WTC11 (cell line): ENCODE measurements around the gene LRRTM3. TPM values are rescaled to one million over a fixed set of nuclear protein-coding genes. Genes with fewer than 3 reads are reported as not detected.

Source experiments
- ATAC-seq: fragments of 200-7000 bp; cut with Tn5 transposase; 2 replicates; pipeline ENCODE4 v1.10.0; 2021; ENCODE audit warnings: mild to moderate bottlenecking, moderate library complexity
- CTCF ChIA-PET: fragments of 300-600 bp; sonication (Branson Sonifier 250); formaldehyde crosslinking; loops from one replicate; lab custom pipeline; 2021; ENCODE audit warnings: antibody characterized with exemption; lab: Charles Lee
- POLR2A ChIA-PET: fragments of 350-600 bp; sonication (Branson Sonifier 250); formaldehyde crosslinking; loops from one replicate; lab custom pipeline; 2021; ENCODE audit warnings: antibody characterized with exemption; lab: Charles Lee
- DNase-seq: peaks from one replicate; pipeline ENCODE4 v3.0.0; 2021; ENCODE audit warnings: low spot score
- H3K27ac Mint-ChIP-seq: 2 replicates; pipeline ENCODE4 v1.8.0; 2021; ENCODE audit warnings: mixed read lengths
- H3K27me3 Mint-ChIP-seq: 2 replicates; pipeline ENCODE4 v1.8.0; 2021; ENCODE audit warnings: low read depth, mild to moderate bottlenecking, moderate library complexity, mixed read lengths
- H3K36me3 Mint-ChIP-seq: 2 replicates; pipeline ENCODE4 v1.8.0; 2021; ENCODE audit warnings: mixed read lengths
- H3K4me1 Mint-ChIP-seq: 2 replicates; pipeline ENCODE4 v1.8.0; 2022; ENCODE audit warnings: mixed read lengths
- H3K4me3 Mint-ChIP-seq: 2 replicates; pipeline ENCODE4 v1.8.0; 2021; ENCODE audit warnings: mild to moderate bottlenecking, moderate library complexity, mixed read lengths
- H3K9me3 Mint-ChIP-seq: 2 replicates; pipeline ENCODE4 v1.8.0; 2021; ENCODE audit warnings: mixed read lengths
- CREB1 ChIP-seq: sonication (generic); formaldehyde crosslinking; IDR thresholded peaks from 2 replicates; pipeline ENCODE4 v1.8.0; 2023; ENCODE audit warnings: mild to moderate bottlenecking, missing genetic modification reagents
- CREM ChIP-seq: sonication (generic); formaldehyde crosslinking; IDR thresholded peaks from 2 replicates; pipeline ENCODE4 v1.8.1; 2022; ENCODE audit warnings: mild to moderate bottlenecking, missing genetic modification reagents, moderate library complexity
- EMX1 ChIP-seq: fragments of 250-450 bp; sonication (Bioruptor Pico); IDR thresholded peaks from 2 replicates; pipeline ENCODE4 v1.8.0; 2021; ENCODE audit warnings: mild to moderate bottlenecking
- ESRRA ChIP-seq: sonication (generic); formaldehyde crosslinking; IDR thresholded peaks from 2 replicates; pipeline ENCODE4 v1.8.1; 2022; ENCODE audit warnings: mild to moderate bottlenecking, missing genetic modification reagents, borderline replicate concordance
- ETV6 ChIP-seq: sonication (generic); formaldehyde crosslinking; IDR thresholded peaks from 2 replicates; pipeline ENCODE4 v1.8.1; 2022; ENCODE audit warnings: mild to moderate bottlenecking, missing genetic modification reagents
- FOXK1 ChIP-seq: sonication (generic); formaldehyde crosslinking; IDR thresholded peaks from 2 replicates; pipeline ENCODE4 v1.8.0; 2022; ENCODE audit warnings: mild to moderate bottlenecking, moderate library complexity, missing genetic modification reagents
- FOXP1 ChIP-seq: sonication (generic); formaldehyde crosslinking; IDR thresholded peaks from 2 replicates; pipeline ENCODE4 v1.8.0; 2022; ENCODE audit warnings: missing genetic modification reagents, mild to moderate bottlenecking, moderate library complexity, borderline replicate concordance
- GRHL2 ChIP-seq: fragments of 250-450 bp; sonication (Bioruptor Pico); IDR thresholded peaks from 2 replicates; pipeline ENCODE4 v1.8.0; 2022; ENCODE audit warnings: mild to moderate bottlenecking, moderate library complexity; ENCODE audit not compliant: insufficient replicate concordance, severe bottlenecking
- IRF2 ChIP-seq: sonication (generic); formaldehyde crosslinking; IDR thresholded peaks from 2 replicates; pipeline ENCODE4 v1.8.0; 2022; ENCODE audit warnings: low read depth, missing genetic modification reagents, borderline replicate concordance
- JUN ChIP-seq: sonication (generic); formaldehyde crosslinking; IDR thresholded peaks from 2 replicates; pipeline ENCODE4 v1.8.0; 2023; ENCODE audit warnings: mild to moderate bottlenecking, missing genetic modification reagents
- MXD4 ChIP-seq: fragments of 250-450 bp; sonication (Bioruptor Pico); IDR thresholded peaks from 2 replicates; pipeline ENCODE4 v1.8.0; 2021; ENCODE audit warnings: mild to moderate bottlenecking, moderate library complexity, borderline replicate concordance
- NFE2L1 ChIP-seq: sonication (generic); formaldehyde crosslinking; IDR thresholded peaks from 2 replicates; pipeline ENCODE4 v1.8.1; 2023; ENCODE audit warnings: missing genetic modification reagents
- NFYB ChIP-seq: sonication (generic); formaldehyde crosslinking; conservative IDR thresholded peaks from 2 replicates; pipeline ENCODE4 v1.8.0; 2022; ENCODE audit warnings: low read depth, missing genetic modification reagents
- NR1H2 ChIP-seq: sonication (generic); formaldehyde crosslinking; IDR thresholded peaks from 2 replicates; pipeline ENCODE4 v1.9.0; 2021; ENCODE audit warnings: mild to moderate bottlenecking, moderate library complexity, missing genetic modification reagents
- NR2C2 ChIP-seq: sonication (generic); formaldehyde crosslinking; IDR thresholded peaks from 2 replicates; pipeline ENCODE4 v1.8.0; 2022; ENCODE audit warnings: mild to moderate bottlenecking, missing genetic modification reagents
- RELA ChIP-seq: sonication (generic); formaldehyde crosslinking; IDR thresholded peaks from 2 replicates; pipeline ENCODE4 v1.8.1; 2022; ENCODE audit warnings: missing genetic modification reagents, mild to moderate bottlenecking, borderline replicate concordance
- SMAD3 ChIP-seq: sonication (generic); formaldehyde crosslinking; IDR thresholded peaks from 2 replicates; pipeline ENCODE4 v1.8.0; 2022; ENCODE audit warnings: missing genetic modification reagents, mild to moderate bottlenecking, borderline replicate concordance
- TCF7 ChIP-seq: sonication (generic); formaldehyde crosslinking; IDR thresholded peaks from 2 replicates; pipeline ENCODE4 v1.8.0; 2022; ENCODE audit warnings: mild to moderate bottlenecking, low read depth, missing genetic modification reagents, moderate library complexity
- TEAD1 ChIP-seq: sonication (generic); formaldehyde crosslinking; IDR thresholded peaks from 2 replicates; pipeline ENCODE4 v1.8.0; 2022; ENCODE audit warnings: mild to moderate bottlenecking, missing genetic modification reagents
- TP53 ChIP-seq: sonication (generic); formaldehyde crosslinking; IDR thresholded peaks from 2 replicates; pipeline ENCODE4 v1.8.1; 2023; ENCODE audit warnings: mild to moderate bottlenecking, missing genetic modification reagents
- ZBTB21 ChIP-seq: sonication (generic); formaldehyde crosslinking; IDR thresholded peaks from 2 replicates; pipeline ENCODE4 v1.8.1; 2023; ENCODE audit warnings: mild to moderate bottlenecking, missing genetic modification reagents, borderline replicate concordance
- ZNF138 ChIP-seq: sonication (generic); formaldehyde crosslinking; conservative IDR thresholded peaks from 2 replicates; pipeline ENCODE4 v1.8.1; 2022; ENCODE audit warnings: mild to moderate bottlenecking, moderate library complexity, missing genetic modification reagents
- ZNF219 ChIP-seq: sonication (generic); formaldehyde crosslinking; IDR thresholded peaks from 2 replicates; pipeline ENCODE4 v1.8.0; 2023; ENCODE audit warnings: missing genetic modification reagents, mild to moderate bottlenecking, borderline replicate concordance
- ZNF263 ChIP-seq: sonication (generic); formaldehyde crosslinking; IDR thresholded peaks from 2 replicates; pipeline ENCODE4 v1.8.1; 2022; ENCODE audit warnings: low read depth, mild to moderate bottlenecking, moderate library complexity, missing genetic modification reagents
- ZNF317 ChIP-seq: sonication (generic); formaldehyde crosslinking; IDR thresholded peaks from 2 replicates; pipeline ENCODE4 v1.8.1; 2023; ENCODE audit warnings: low read depth, mild to moderate bottlenecking, moderate library complexity, missing genetic modification reagents, borderline replicate concordance
- total RNA-seq: library from RNA; stranded (reverse); gene quantifications from 3 replicates; pipeline ENCODE4 v1.2.3, GENCODE V29; 2021
- TF ChIP-seq, protein P1 (sequence below): sonication (generic); formaldehyde crosslinking; conservative IDR thresholded peaks from 2 replicates; pipeline ENCODE4 v1.8.1; 2022; ENCODE audit warnings: mild to moderate bottlenecking, missing genetic modification reagents
- TF ChIP-seq, protein P2 (sequence below): sonication (generic); formaldehyde crosslinking; IDR thresholded peaks from 2 replicates; pipeline ENCODE4 v1.8.1; 2023; ENCODE audit warnings: mild to moderate bottlenecking, missing genetic modification reagents, moderate library complexity
- TF ChIP-seq, protein P3 (sequence below): fragments of 250-450 bp; sonication (Bioruptor Pico); IDR thresholded peaks from 2 replicates; pipeline ENCODE4 v2.1.2; 2022; ENCODE audit warnings: mild to moderate bottlenecking, moderate library complexity
- TF ChIP-seq, protein P4 (sequence below): sonication (generic); formaldehyde crosslinking; IDR thresholded peaks from 2 replicates; pipeline ENCODE4 v1.8.1; 2022; ENCODE audit warnings: mild to moderate bottlenecking, moderate library complexity, missing genetic modification reagents
- TF ChIP-seq, protein P5 (sequence below): fragments of 250-450 bp; sonication (Bioruptor Pico); IDR thresholded peaks from 2 replicates; pipeline ENCODE4 v1.9.0; 2021; ENCODE audit warnings: mild to moderate bottlenecking
- TF ChIP-seq, protein P6 (sequence below): sonication (generic); formaldehyde crosslinking; IDR thresholded peaks from 2 replicates; pipeline ENCODE4 v1.8.0; 2022; ENCODE audit warnings: mild to moderate bottlenecking, missing genetic modification reagents
- TF ChIP-seq, protein P7 (sequence below): sonication (generic); formaldehyde crosslinking; IDR thresholded peaks from 2 replicates; pipeline ENCODE4 v1.8.0; 2023; ENCODE audit warnings: missing genetic modification reagents

The LRRTM3 gene
- total RNA-seq, 1 experiment from 2014 or later = 0.52 TPM

DNA sequence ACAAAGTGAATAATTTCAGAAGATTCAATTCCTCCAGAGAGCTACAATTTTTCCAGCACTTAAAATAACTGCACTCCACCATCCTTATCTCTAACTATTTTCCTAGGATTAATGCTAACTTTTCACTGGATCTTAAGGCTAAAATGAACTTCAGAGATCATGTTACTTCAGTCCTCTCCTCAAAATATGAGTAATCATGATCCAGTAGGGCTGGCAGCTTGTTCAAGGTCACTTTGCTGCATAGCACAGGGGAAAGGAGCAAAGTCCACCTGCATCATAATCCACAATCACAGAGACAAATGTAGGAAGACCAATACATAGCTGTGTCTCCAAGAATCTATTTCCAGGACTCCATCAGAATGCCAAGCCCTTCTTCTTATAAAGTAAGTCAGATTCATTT, 150.3 kb downstream of the LRRTM3 start:
- Mint-ChIP-seq H3K4me1 (no peaks in the 10 kb centered on the region), H3K36me3 (no peaks in the 10 kb centered on the region), H3K9me3 (0 out of 2 replicates have a peak, but pooled peaks cover 6% of the 10 kb centered on the region), H3K27me3 (no peaks in the 10 kb centered on the region), H3K4me3 (no peak overlapping the region), H3K27ac (no peak overlapping the region)
- no peak for TF ChIP-seq TEAD1 (CRISPR knock-in tag)
- TF ChIP-seq, protein P1, sequence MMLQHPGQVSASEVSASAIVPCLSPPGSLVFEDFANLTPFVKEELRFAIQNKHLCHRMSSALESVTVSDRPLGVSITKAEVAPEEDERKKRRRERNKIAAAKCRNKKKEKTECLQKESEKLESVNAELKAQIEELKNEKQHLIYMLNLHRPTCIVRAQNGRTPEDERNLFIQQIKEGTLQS = no peak
- no peak for TF ChIP-seq JUN
- TF ChIP-seq ZNF263 (CRISPR knock-in tag) = no peak
- no peak for TF ChIP-seq ZNF219 (CRISPR knock-in tag)
- no peak for TF ChIP-seq GRHL2 (CRISPR knock-in tag)
- no peak for TF ChIP-seq ESRRA
- no peak for TF ChIP-seq ZBTB21 (CRISPR knock-in tag)
- no peak for TF ChIP-seq RELA (CRISPR knock-in tag)
- no peak for TF ChIP-seq ZNF317 (CRISPR knock-in tag)
- TF ChIP-seq ZNF138 (CRISPR knock-in tag) = no peak
- TF ChIP-seq, protein P2, sequence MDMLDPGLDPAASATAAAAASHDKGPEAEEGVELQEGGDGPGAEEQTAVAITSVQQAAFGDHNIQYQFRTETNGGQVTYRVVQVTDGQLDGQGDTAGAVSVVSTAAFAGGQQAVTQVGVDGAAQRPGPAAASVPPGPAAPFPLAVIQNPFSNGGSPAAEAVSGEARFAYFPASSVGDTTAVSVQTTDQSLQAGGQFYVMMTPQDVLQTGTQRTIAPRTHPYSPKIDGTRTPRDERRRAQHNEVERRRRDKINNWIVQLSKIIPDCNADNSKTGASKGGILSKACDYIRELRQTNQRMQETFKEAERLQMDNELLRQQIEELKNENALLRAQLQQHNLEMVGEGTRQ (CRISPR knock-in tag) = no peak
- no peak for TF ChIP-seq TCF7 (CRISPR knock-in tag)
- TF ChIP-seq, protein P3, sequence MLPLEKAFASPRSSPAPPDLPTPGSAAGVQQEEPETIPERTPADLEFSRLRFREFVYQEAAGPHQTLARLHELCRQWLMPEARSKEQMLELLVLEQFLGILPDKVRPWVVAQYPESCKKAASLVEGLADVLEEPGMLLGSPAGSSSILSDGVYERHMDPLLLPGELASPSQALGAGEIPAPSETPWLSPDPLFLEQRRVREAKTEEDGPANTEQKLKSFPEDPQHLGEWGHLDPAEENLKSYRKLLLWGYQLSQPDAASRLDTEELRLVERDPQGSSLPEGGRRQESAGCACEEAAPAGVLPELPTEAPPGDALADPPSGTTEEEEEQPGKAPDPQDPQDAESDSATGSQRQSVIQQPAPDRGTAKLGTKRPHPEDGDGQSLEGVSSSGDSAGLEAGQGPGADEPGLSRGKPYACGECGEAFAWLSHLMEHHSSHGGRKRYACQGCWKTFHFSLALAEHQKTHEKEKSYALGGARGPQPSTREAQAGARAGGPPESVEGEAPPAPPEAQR (CRISPR knock-in tag) = no peak
- no peak for TF ChIP-seq EMX1
- TF ChIP-seq NFYB (CRISPR knock-in tag) = no peak
- TF ChIP-seq TP53 = no peak
- no peak for TF ChIP-seq FOXP1
- DNase-seq = no peak
- CTCF ChIA-PET = no interaction called here
- POLR2A ChIA-PET = no interaction called here
- ATAC-seq = no peak

DNA sequence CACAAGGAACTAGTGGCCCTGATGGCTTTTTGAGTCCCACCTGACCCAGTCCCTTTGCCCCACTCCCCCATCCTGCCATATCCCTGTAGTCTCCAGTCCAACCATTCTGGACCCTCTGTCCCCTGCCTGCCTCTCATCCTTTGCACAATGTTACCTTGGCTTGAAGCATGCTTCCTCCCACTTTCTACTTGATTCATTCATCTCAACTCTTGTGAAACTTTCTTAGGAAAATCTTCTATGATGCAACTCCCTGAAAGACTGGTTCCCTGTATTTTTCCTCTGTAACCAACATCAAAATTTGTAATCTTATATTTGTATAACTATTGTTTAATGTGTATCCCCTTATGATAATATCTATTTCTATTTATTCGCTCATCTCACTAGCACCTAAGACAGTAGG, 151.5 kb downstream of the LRRTM3 start:
- ATAC-seq (no peak), DNase-seq (no peak)
- H3K27ac Mint-ChIP-seq = no peak overlapping the region
- H3K27me3 Mint-ChIP-seq = no peaks in the 10 kb centered on the region
- no peak overlapping the region for H3K4me3 Mint-ChIP-seq
- CTCF ChIA-PET = no interaction called here
- H3K4me1 Mint-ChIP-seq = no peaks in the 10 kb centered on the region
- 0 out of 2 replicates have a peak, but pooled peaks cover 6% of the 10 kb centered on the region for H3K9me3 Mint-ChIP-seq
- no peaks in the 10 kb centered on the region for H3K36me3 Mint-ChIP-seq
- POLR2A ChIA-PET = no interaction called here
- TF ChIP-seq CREB1 (CRISPR knock-in tag) (no peak), MXD4 (no peak), NR1H2 (no peak), TEAD1 (CRISPR knock-in tag) (no peak), NFE2L1 (CRISPR knock-in tag) (no peak), RELA (CRISPR knock-in tag) (no peak), FOXK1 (no peak), NR2C2 (CRISPR knock-in tag) (no peak), SMAD3 (CRISPR knock-in tag) (no peak), ETV6 (CRISPR knock-in tag) (no peak), IRF2 (no peak), CREM (no peak)
- TF ChIP-seq, protein P4, sequence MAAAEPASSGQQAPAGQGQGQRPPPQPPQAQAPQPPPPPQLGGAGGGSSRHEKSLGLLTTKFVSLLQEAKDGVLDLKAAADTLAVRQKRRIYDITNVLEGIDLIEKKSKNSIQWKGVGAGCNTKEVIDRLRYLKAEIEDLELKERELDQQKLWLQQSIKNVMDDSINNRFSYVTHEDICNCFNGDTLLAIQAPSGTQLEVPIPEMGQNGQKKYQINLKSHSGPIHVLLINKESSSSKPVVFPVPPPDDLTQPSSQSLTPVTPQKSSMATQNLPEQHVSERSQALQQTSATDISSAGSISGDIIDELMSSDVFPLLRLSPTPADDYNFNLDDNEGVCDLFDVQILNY = no peak
- TF ChIP-seq, protein P5, sequence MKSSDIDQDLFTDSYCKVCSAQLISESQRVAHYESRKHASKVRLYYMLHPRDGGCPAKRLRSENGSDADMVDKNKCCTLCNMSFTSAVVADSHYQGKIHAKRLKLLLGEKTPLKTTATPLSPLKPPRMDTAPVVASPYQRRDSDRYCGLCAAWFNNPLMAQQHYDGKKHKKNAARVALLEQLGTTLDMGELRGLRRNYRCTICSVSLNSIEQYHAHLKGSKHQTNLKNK (CRISPR knock-in tag) = no peak
- TF ChIP-seq, protein P6, sequence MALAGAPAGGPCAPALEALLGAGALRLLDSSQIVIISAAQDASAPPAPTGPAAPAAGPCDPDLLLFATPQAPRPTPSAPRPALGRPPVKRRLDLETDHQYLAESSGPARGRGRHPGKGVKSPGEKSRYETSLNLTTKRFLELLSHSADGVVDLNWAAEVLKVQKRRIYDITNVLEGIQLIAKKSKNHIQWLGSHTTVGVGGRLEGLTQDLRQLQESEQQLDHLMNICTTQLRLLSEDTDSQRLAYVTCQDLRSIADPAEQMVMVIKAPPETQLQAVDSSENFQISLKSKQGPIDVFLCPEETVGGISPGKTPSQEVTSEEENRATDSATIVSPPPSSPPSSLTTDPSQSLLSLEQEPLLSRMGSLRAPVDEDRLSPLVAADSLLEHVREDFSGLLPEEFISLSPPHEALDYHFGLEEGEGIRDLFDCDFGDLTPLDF = no peak
- TF ChIP-seq, protein P7, sequence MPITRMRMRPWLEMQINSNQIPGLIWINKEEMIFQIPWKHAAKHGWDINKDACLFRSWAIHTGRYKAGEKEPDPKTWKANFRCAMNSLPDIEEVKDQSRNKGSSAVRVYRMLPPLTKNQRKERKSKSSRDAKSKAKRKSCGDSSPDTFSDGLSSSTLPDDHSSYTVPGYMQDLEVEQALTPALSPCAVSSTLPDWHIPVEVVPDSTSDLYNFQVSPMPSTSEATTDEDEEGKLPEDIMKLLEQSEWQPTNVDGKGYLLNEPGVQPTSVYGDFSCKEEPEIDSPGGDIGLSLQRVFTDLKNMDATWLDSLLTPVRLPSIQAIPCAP = no peak
